WERI-Rb-1 (cell line): ENCODE results near the gene HDDC3.
A peak's percentile ranks its signal among the peaks of the same experiment; 100 is the strongest.

ENCODE experiments used
- DNase-seq: peaks from one replicate; pipeline ENCODE4 v3.0.0-alpha.2; 2020
- H3K27ac ChIP-seq: fragments of 250-450 bp; sonication (Bioruptor Pico); 2 replicates; pipeline ENCODE4 v1.5.1; 2020; ENCODE audit warnings: mild to moderate bottlenecking, moderate library complexity
- H3K27me3 ChIP-seq: fragments of 250-450 bp; sonication (Bioruptor Pico); 2 replicates; pipeline ENCODE4 v1.5.1; 2021; ENCODE audit warnings: mild to moderate bottlenecking, low read depth, moderate library complexity; ENCODE audit not compliant: insufficient read depth, severe bottlenecking
- H3K36me3 ChIP-seq: fragments of 250-450 bp; sonication (Bioruptor Pico); 2 replicates; pipeline ENCODE4 v1.5.1; 2020; ENCODE audit warnings: mild to moderate bottlenecking, moderate library complexity
- H3K4me3 ChIP-seq: 2 replicates; pipeline ENCODE4 v1.5.1; 2011; ENCODE audit warnings: low read depth, mild to moderate bottlenecking, control low read depth, low read length
- H3K9me3 ChIP-seq: fragments of 250-450 bp; sonication (Bioruptor Pico); 2 replicates; pipeline ENCODE4 v1.5.1; 2021; ENCODE audit warnings: mild to moderate bottlenecking, moderate library complexity; ENCODE audit not compliant: severe bottlenecking
- CTCF ChIP-seq: IDR thresholded peaks from 2 replicates; pipeline ENCODE4 v1.5.1; 2011; ENCODE audit warnings: low read depth, mild to moderate bottlenecking, control low read depth, inconsistent platforms, low read length

The HDDC3 gene

GRCh38 chr15:90956274-90957030 is 24.1 kb upstream of the HDDC3 start:
- H3K27ac ChIP-seq = peak overlapping the region; percentile 97
- H3K4me3 ChIP-seq = peak overlapping the region; percentile 90; the same call in 1 of the 2 replicates
- peak; percentile 77 for DNase-seq
- H3K36me3 ChIP-seq = peaks cover 45% of the 10 kb centered on the region
- peak; percentile 92 for TF ChIP-seq CTCF
- no peaks in the 10 kb centered on the region for H3K9me3 ChIP-seq
- H3K27me3 ChIP-seq = no peaks in the 10 kb centered on the region

- H3K27ac ChIP-seq = peak overlapping the region; percentile 97
- peak overlapping the region; percentile 90 for H3K4me3 ChIP-seq
- no peak for TF ChIP-seq CTCF
- H3K27me3 ChIP-seq = no peaks in the 10 kb centered on the region
- no peak for DNase-seq
- no peaks in the 10 kb centered on the region for H3K9me3 ChIP-seq
- peaks cover 40% of the 10 kb centered on the region for H3K36me3 ChIP-seq
These were observed 23.4 kb upstream of the HDDC3 start for GRCh38 chr15:90955624-90956273.

- Histone ChIP-seq H3K4me3 (peak within 1 kb of the TSS; percentile 90), H3K36me3 (peaks cover 37% of the 10 kb centered on the region), H3K27ac (peak within 1 kb of the TSS; percentile 97), H3K27me3 (no peaks in the 10 kb centered on the region), H3K9me3 (no peaks in the 10 kb centered on the region)
- DNase-seq = peak; percentile 96
- no peak for TF ChIP-seq CTCF
These were observed 22.6 kb upstream of the HDDC3 start, which contains the start of gene RCCD1 for GRCh38 chr15:90954712-90955623. RCCD1 (plus strand) TSS chr15:90954884; CDS start chr15:90956735, 1,851 bp downstream.

- peak overlapping the region; percentile 97 for H3K27ac ChIP-seq
- no peaks in the 10 kb centered on the region for H3K9me3 ChIP-seq
- H3K4me3 ChIP-seq = no peak overlapping the region; the same call in 1 of the 2 replicates
- no peak for TF ChIP-seq CTCF
- no peak for DNase-seq
- H3K36me3 ChIP-seq = peaks cover 41% of the 10 kb centered on the region
- no peaks in the 10 kb centered on the region for H3K27me3 ChIP-seq
These were observed 21.8 kb upstream of the HDDC3 start for GRCh38 chr15:90953947-90954711.
